ENCODE data around the gene RPL37A.

Gene RPL37A

DNA sequence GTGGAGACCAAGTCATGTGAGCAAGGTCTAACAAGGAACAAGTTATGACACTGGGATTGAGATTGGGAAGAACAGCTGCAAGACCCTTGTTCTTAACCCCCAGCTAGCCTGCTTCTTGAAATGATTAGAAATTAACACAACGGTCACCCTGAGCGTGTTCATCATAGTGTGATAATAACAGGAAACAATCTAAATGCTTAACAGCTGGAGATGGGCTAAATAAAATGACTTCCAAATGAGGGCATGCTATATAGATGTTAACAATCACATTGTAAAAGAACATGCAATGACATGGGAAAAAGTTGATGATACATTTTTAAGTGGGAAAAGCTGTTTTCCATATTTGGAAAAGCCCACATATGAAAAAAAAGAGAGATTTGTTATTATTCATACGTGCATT is 47.6 kb downstream of the RPL37A start:
- Histone ChIP-seq H3K4me2 (ENCODE audit: low read length) (no peak overlapping the region), H3K56ac (ENCODE audit: low read length) (no peak overlapping the region), H3K36me3 (ENCODE audit: control insufficient read depth, insufficient read depth, low read length) (no peaks in the 10 kb centered on the region), H3K18ac (ENCODE audit: low read length) (no peak overlapping the region), H2BK5ac (ENCODE audit: low read length) (no peak overlapping the region), H3K79me2 (ENCODE audit: control insufficient read depth, insufficient read depth, low read length) (no peaks in the 10 kb centered on the region), H3K27me3 (ENCODE audit: insufficient read depth, low read length, poor library complexity) (no peaks in the 10 kb centered on the region), H4K5ac (ENCODE audit: low read length) (no peak overlapping the region), H3K79me1 (ENCODE audit: low read length) (no peaks in the 10 kb centered on the region), H3K9ac (ENCODE audit: low read length) (no peak overlapping the region), H3K4me1 (ENCODE audit: control insufficient read depth, low read depth, low read length) (peaks cover 4% of the 10 kb centered on the region), H3K4me3 (ENCODE audit: low read length) (no peak overlapping the region), H3K23ac (ENCODE audit: low read length) (no peak overlapping the region), H4K8ac (ENCODE audit: low read depth, low read length) (no peak overlapping the region), H3K27ac (ENCODE audit: low read depth, low read length) (no peak overlapping the region), H3K4ac (ENCODE audit: low read depth, low read length) (no peak overlapping the region), H2BK15ac (replicated peaks; ENCODE audit: low read depth) (no peak overlapping the region), H2BK120ac (ENCODE audit: low read depth, low read length) (no peak overlapping the region), H2AK5ac (ENCODE audit: low read length) (no peak overlapping the region)
- no CpG with 5 or more reads among the region's 3 CpGs for WGBS (ENCODE audit: extremely low coverage, insufficient coverage, low lambda C conversion rate)
- DNase-seq = no peak

GRCh38 chr2:216546641-216547403 is 48.2 kb downstream of the RPL37A start:
- H3K4me1 ChIP-seq (ENCODE audit: control insufficient read depth, low read depth, low read length) = peaks cover 4% of the 10 kb centered on the region
- no peaks in the 10 kb centered on the region for H3K79me2 ChIP-seq (ENCODE audit: control insufficient read depth, insufficient read depth, low read length)
- H3K9ac ChIP-seq (ENCODE audit: low read length) = no peak overlapping the region
- no peak for DNase-seq
- H2BK5ac ChIP-seq (ENCODE audit: low read length) = no peak overlapping the region
- WGBS (ENCODE audit: extremely low coverage, insufficient coverage, low lambda C conversion rate) = no CpG with 5 or more reads among the region's 7 CpGs
- H3K56ac ChIP-seq (ENCODE audit: low read length) = no peak overlapping the region
- no peak overlapping the region for H3K18ac ChIP-seq (ENCODE audit: low read length)
- no peak overlapping the region for H3K4ac ChIP-seq (ENCODE audit: low read depth, low read length)
- no peak overlapping the region for H3K27ac ChIP-seq (ENCODE audit: low read depth, low read length)
- no peak overlapping the region for H2BK120ac ChIP-seq (ENCODE audit: low read depth, low read length)
- no peaks in the 10 kb centered on the region for H3K79me1 ChIP-seq (ENCODE audit: low read length)
- no peak overlapping the region for H4K8ac ChIP-seq (ENCODE audit: low read depth, low read length)
- no peaks in the 10 kb centered on the region for H3K36me3 ChIP-seq (ENCODE audit: control insufficient read depth, insufficient read depth, low read length)
- H3K4me2 ChIP-seq (ENCODE audit: low read length) = no peak overlapping the region
- no peak overlapping the region for H3K4me3 ChIP-seq (ENCODE audit: low read length)
- H3K23ac ChIP-seq (ENCODE audit: low read length) = no peak overlapping the region
- H2AK5ac ChIP-seq (ENCODE audit: low read length) = no peak overlapping the region
- H2BK15ac ChIP-seq (replicated peaks; ENCODE audit: low read depth) = no peak overlapping the region
- no peaks in the 10 kb centered on the region for H3K27me3 ChIP-seq (ENCODE audit: insufficient read depth, low read length, poor library complexity)
- no peak overlapping the region for H4K5ac ChIP-seq (ENCODE audit: low read length)

GRCh38 chr2:216548901-216549331 is 50.3 kb downstream of the RPL37A start:
- Histone ChIP-seq H3K18ac (ENCODE audit: low read length) (no peak overlapping the region), H3K36me3 (ENCODE audit: control insufficient read depth, insufficient read depth, low read length) (no peaks in the 10 kb centered on the region), H2BK15ac (replicated peaks; ENCODE audit: low read depth) (no peak overlapping the region), H4K5ac (ENCODE audit: low read length) (no peak overlapping the region), H3K79me2 (ENCODE audit: control insufficient read depth, insufficient read depth, low read length) (no peaks in the 10 kb centered on the region), H3K4me2 (ENCODE audit: low read length) (no peak overlapping the region), H3K4me3 (ENCODE audit: low read length) (no peak overlapping the region), H3K4me1 (ENCODE audit: control insufficient read depth, low read depth, low read length) (peaks cover 4% of the 10 kb centered on the region), H3K27me3 (ENCODE audit: insufficient read depth, low read length, poor library complexity) (no peaks in the 10 kb centered on the region), H3K27ac (ENCODE audit: low read depth, low read length) (no peak overlapping the region), H3K9ac (ENCODE audit: low read length) (no peak overlapping the region), H3K4ac (ENCODE audit: low read depth, low read length) (no peak overlapping the region), H2BK120ac (ENCODE audit: low read depth, low read length) (no peak overlapping the region), H4K8ac (ENCODE audit: low read depth, low read length) (no peak overlapping the region), H3K56ac (ENCODE audit: low read length) (no peak overlapping the region), H3K23ac (ENCODE audit: low read length) (no peak overlapping the region), H2BK5ac (ENCODE audit: low read length) (no peak overlapping the region), H2AK5ac (ENCODE audit: low read length) (no peak overlapping the region), H3K79me1 (ENCODE audit: low read length) (no peaks in the 10 kb centered on the region)
- no CpG with 5 or more reads among the region's 5 CpGs for WGBS (ENCODE audit: extremely low coverage, insufficient coverage, low lambda C conversion rate)
- no peak for DNase-seq

GRCh38 chr2:216549926-216550690 is 51.5 kb downstream of the RPL37A start:
- Histone ChIP-seq H3K79me2 (ENCODE audit: control insufficient read depth, insufficient read depth, low read length) (no peaks in the 10 kb centered on the region), H3K9ac (ENCODE audit: low read length) (no peak overlapping the region), H3K36me3 (ENCODE audit: control insufficient read depth, insufficient read depth, low read length) (no peaks in the 10 kb centered on the region), H3K27ac (ENCODE audit: low read depth, low read length) (no peak overlapping the region), H3K56ac (ENCODE audit: low read length) (no peak overlapping the region), H3K4me1 (ENCODE audit: control insufficient read depth, low read depth, low read length) (peaks cover 4% of the 10 kb centered on the region), H2BK5ac (ENCODE audit: low read length) (no peak overlapping the region), H2BK120ac (ENCODE audit: low read depth, low read length) (no peak overlapping the region), H3K27me3 (ENCODE audit: insufficient read depth, low read length, poor library complexity) (no peaks in the 10 kb centered on the region), H3K4me3 (ENCODE audit: low read length) (no peak overlapping the region), H4K5ac (ENCODE audit: low read length) (no peak overlapping the region), H3K4ac (ENCODE audit: low read depth, low read length) (no peak overlapping the region), H3K23ac (ENCODE audit: low read length) (no peak overlapping the region), H3K4me2 (ENCODE audit: low read length) (no peak overlapping the region), H2AK5ac (ENCODE audit: low read length) (no peak overlapping the region), H3K18ac (ENCODE audit: low read length) (no peak overlapping the region), H2BK15ac (replicated peaks; ENCODE audit: low read depth) (no peak overlapping the region), H4K8ac (ENCODE audit: low read depth, low read length) (no peak overlapping the region), H3K79me1 (ENCODE audit: low read length) (no peaks in the 10 kb centered on the region)
- WGBS (ENCODE audit: extremely low coverage, insufficient coverage, low lambda C conversion rate) = no CpG with 5 or more reads among the region's 10 CpGs
- peak; percentile 55 for DNase-seq

DNA sequence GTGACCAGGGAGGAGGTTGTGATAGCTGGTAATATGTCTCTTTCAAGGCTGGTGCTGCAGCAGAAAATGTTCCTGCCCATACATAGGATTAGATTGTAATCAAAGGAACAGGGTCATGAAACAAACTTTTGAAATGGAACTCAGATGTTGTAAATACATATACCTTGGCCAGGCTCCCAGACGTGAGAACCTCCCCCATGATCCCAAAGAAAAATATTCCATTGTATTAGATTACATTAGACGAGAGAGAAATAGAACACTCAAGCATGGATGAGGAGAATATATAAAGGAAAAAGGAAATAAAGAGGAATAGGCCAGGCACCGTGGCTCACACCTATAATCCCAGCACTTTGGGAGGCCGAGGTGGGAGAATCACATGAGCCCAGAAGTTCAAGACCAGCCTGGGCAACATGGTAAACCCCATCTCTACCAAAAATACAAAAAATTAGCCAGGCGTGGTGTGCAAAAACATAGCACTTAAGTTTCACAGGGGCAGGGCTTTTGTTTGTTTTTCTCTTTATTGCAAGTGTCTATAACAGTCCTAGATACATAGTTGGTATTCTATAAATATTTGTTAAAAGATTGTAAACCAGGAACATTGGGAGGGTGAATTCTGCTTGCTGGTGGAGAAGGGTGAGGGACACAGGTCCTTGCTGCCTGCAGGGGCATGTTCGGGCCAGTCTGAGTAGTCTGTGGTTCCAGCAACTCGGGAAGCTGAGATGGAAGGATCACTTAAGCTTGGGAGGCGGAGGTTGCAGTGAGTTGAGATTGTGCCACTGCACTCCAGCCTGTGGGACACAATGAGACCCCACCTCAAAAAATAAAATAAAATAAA is 52.8 kb downstream of the RPL37A start:
- Histone ChIP-seq H2BK120ac (ENCODE audit: low read depth, low read length) (no peak overlapping the region), H3K27ac (ENCODE audit: low read depth, low read length) (no peak overlapping the region), H3K79me2 (ENCODE audit: control insufficient read depth, insufficient read depth, low read length) (no peaks in the 10 kb centered on the region), H3K4me1 (ENCODE audit: control insufficient read depth, low read depth, low read length) (peaks cover 4% of the 10 kb centered on the region), H3K23ac (ENCODE audit: low read length) (no peak overlapping the region), H3K9ac (ENCODE audit: low read length) (no peak overlapping the region), H4K8ac (ENCODE audit: low read depth, low read length) (no peak overlapping the region), H4K5ac (ENCODE audit: low read length) (no peak overlapping the region), H3K4me2 (ENCODE audit: low read length) (no peak overlapping the region), H2BK15ac (replicated peaks; ENCODE audit: low read depth) (no peak overlapping the region), H3K4ac (ENCODE audit: low read depth, low read length) (no peak overlapping the region), H3K27me3 (ENCODE audit: insufficient read depth, low read length, poor library complexity) (no peaks in the 10 kb centered on the region), H3K18ac (ENCODE audit: low read length) (no peak overlapping the region), H3K36me3 (ENCODE audit: control insufficient read depth, insufficient read depth, low read length) (no peaks in the 10 kb centered on the region), H3K4me3 (ENCODE audit: low read length) (no peak overlapping the region), H3K79me1 (ENCODE audit: low read length) (no peaks in the 10 kb centered on the region), H2BK5ac (ENCODE audit: low read length) (no peak overlapping the region), H2AK5ac (ENCODE audit: low read length) (no peak overlapping the region), H3K56ac (ENCODE audit: low read length) (no peak overlapping the region)
- no peak for DNase-seq
- WGBS (ENCODE audit: extremely low coverage, insufficient coverage, low lambda C conversion rate) = no CpG with 5 or more reads among the region's 8 CpGs

Measured in mesendoderm (in vitro differentiated cells).